ENCODE measurements around the gene ZNF524.

- TF ChIP-seq CTCF (IDR thresholded peaks at IDR 0.05; ENCODE audit: insufficient read depth, low read depth, low read length), result no peak
- TF ChIP-seq EZH2 (IDR thresholded peaks at IDR 0.05; ENCODE audit: insufficient read depth, low read length), result no peak
These were observed 24.3 kb downstream of the ZNF524 start, which contains the start of gene ZNF784 for GRCh38 chr19:55624109-55625003.
